ENCODE measurements around the gene RNF32. TPM values are rescaled to one million over a fixed set of nuclear protein-coding genes. Genes with fewer than 3 reads are reported as not detected.

The RNF32 gene
- 3.7 TPM for polyA plus RNA-seq
- long read RNA-seq, donor 1: 0 reads
- long read RNA-seq, donor 2: 0 reads
- long read RNA-seq, donor 3, partial matches to known transcripts: 0 of 1 reads
- long read RNA-seq, donor 3, other reads (novel, unspliced or antisense): 0 of 1 reads
- long read RNA-seq, donor 4: 0 reads
- long read RNA-seq, donor 5: 0 reads
- long read RNA-seq, donor 6: 0 reads
- long read RNA-seq, donor 7, partial matches to known transcripts: 0 of 5 reads
- long read RNA-seq, donor 7, other reads (novel, unspliced or antisense): 5 of 5 reads
- long read RNA-seq, donor 8: 0 reads
- long read RNA-seq, donor 9, partial matches to known transcripts: 7 of 8 reads
- long read RNA-seq, donor 9, other reads (novel, unspliced or antisense): 0 of 8 reads
- long read RNA-seq, donor 10: 0 reads
- long read RNA-seq, donor 11: 0 reads

- peak within 1 kb of the TSS; percentile 87 for H3K27ac ChIP-seq (ENCODE audit: low read length)
- H3K36me3 ChIP-seq (ENCODE audit: control insufficient read depth, insufficient read depth, low read length): no peaks in the 10 kb centered on the region
- no CpG with 5 or more reads among the region's 85 CpGs for WGBS (ENCODE audit: insufficient coverage, low lambda C conversion rate)
- H3K27me3 ChIP-seq (ENCODE audit: control insufficient read depth, insufficient read depth, low read length): no peaks in the 10 kb centered on the region
- H3K9me3 ChIP-seq (ENCODE audit: control insufficient read depth, low read depth, low read length): peaks cover 13% of the 10 kb centered on the region
- H3K4me1 ChIP-seq (ENCODE audit: control insufficient read depth, insufficient read depth, low read length): peaks cover 9% of the 10 kb centered on the region
- peak; percentile 95 to 96 for DNase-seq
- H3K4me3 ChIP-seq (ENCODE audit: low read length): peak within 1 kb of the TSS; percentile 62
Measured at GRCh38 chr7:156640257-156640948, at the start of gene RNF32. Gene RNF32 (plus strand): TSS chr7:156640774. CDS start chr7:156643878, 3,104 bp downstream.

GRCh38 chr7:156592155-156592884 is 48.3 kb upstream of the RNF32 start:
- Histone ChIP-seq H3K9me3 (ENCODE audit: control insufficient read depth, low read depth, low read length) (peaks cover 4% of the 10 kb centered on the region), H3K4me3 (ENCODE audit: low read length) (no peak overlapping the region), H3K4me1 (ENCODE audit: control insufficient read depth, insufficient read depth, low read length) (no peaks in the 10 kb centered on the region), H3K36me3 (ENCODE audit: control insufficient read depth, insufficient read depth, low read length) (no peaks in the 10 kb centered on the region), H3K27me3 (ENCODE audit: control insufficient read depth, insufficient read depth, low read length) (no peaks in the 10 kb centered on the region), H3K27ac (ENCODE audit: low read length) (no peak overlapping the region)
- WGBS (ENCODE audit: insufficient coverage, low lambda C conversion rate): no CpG with 5 or more reads among the region's 4 CpGs
- DNase-seq: no peak

- H3K4me3 ChIP-seq (ENCODE audit: low read length): no peak overlapping the region
- no peak overlapping the region for H3K27ac ChIP-seq (ENCODE audit: low read length)
- no CpG with 5 or more reads among the region's 6 CpGs for WGBS (ENCODE audit: insufficient coverage, low lambda C conversion rate)
- no peaks in the 10 kb centered on the region for H3K36me3 ChIP-seq (ENCODE audit: control insufficient read depth, insufficient read depth, low read length)
- peaks cover 4% of the 10 kb centered on the region for H3K9me3 ChIP-seq (ENCODE audit: control insufficient read depth, low read depth, low read length)
- no peaks in the 10 kb centered on the region for H3K27me3 ChIP-seq (ENCODE audit: control insufficient read depth, insufficient read depth, low read length)
- H3K4me1 ChIP-seq (ENCODE audit: control insufficient read depth, insufficient read depth, low read length): no peaks in the 10 kb centered on the region
- no peak for DNase-seq
Measured at GRCh38 chr7:156594283-156595080, 46.1 kb upstream of the RNF32 start.

DNA sequence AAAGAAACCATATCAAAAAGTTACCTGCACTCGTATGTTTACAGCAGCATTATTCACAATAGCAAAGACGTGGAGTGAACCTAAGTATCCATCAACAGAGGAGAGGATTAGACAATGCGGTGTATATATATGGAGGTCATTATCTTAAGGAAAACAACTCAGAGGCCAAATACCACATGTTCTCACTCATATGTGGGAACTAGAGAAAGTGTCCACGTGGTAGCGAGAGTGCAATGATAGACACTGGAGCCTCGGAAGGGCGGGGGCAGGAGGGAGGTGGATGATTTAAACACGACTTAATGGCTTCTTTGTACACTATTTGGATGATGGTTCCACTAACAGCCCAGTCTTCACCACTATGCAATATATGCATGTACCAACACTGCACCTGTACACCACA is 40.1 kb upstream of the RNF32 start:
- no peak for DNase-seq
- Histone ChIP-seq H3K27me3 (ENCODE audit: control insufficient read depth, insufficient read depth, low read length) (no peaks in the 10 kb centered on the region), H3K9me3 (ENCODE audit: control insufficient read depth, low read depth, low read length) (no peaks in the 10 kb centered on the region), H3K4me3 (ENCODE audit: low read length) (no peak overlapping the region), H3K4me1 (ENCODE audit: control insufficient read depth, insufficient read depth, low read length) (peaks cover 29% of the 10 kb centered on the region), H3K36me3 (ENCODE audit: control insufficient read depth, insufficient read depth, low read length) (no peaks in the 10 kb centered on the region), H3K27ac (ENCODE audit: low read length) (no peak overlapping the region)
- no CpG with 5 or more reads among the region's 8 CpGs for WGBS (ENCODE audit: insufficient coverage, low lambda C conversion rate)

DNA sequence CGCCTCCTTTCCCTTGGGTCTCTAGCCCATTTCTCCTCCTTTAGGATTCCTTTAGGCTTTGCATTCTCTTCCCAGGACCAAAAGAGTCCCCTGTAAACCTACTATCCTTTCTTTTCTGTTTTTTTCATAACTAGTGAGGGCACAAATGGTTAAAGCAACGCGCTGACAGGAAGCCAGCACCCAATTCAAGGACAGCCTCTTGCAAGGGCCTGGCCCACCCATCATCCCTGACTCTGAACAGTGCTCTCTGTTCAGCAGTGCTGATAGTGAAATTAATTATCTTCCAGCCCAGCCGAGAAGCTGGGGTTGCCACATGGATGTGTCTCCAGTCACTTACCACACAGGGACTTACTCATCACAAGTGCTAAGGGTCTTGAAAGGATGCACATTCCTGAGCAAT is 38.3 kb upstream of the RNF32 start:
- Histone ChIP-seq H3K36me3 (ENCODE audit: control insufficient read depth, insufficient read depth, low read length) (no peaks in the 10 kb centered on the region), H3K4me1 (ENCODE audit: control insufficient read depth, insufficient read depth, low read length) (peaks cover 29% of the 10 kb centered on the region), H3K27me3 (ENCODE audit: control insufficient read depth, insufficient read depth, low read length) (no peaks in the 10 kb centered on the region), H3K9me3 (ENCODE audit: control insufficient read depth, low read depth, low read length) (peaks cover 2% of the 10 kb centered on the region), H3K4me3 (ENCODE audit: low read length) (no peak overlapping the region), H3K27ac (ENCODE audit: low read length) (peak overlapping the region; percentile 67)
- WGBS (ENCODE audit: insufficient coverage, low lambda C conversion rate): 30% methylated on average over 2 of the region's 4 CpGs
- peak in 1 of 2 donors; percentile 41 for DNase-seq

GRCh38 chr7:156603011-156603410 is 37.6 kb upstream of the RNF32 start:
- DNase-seq: peak in 1 of 2 donors; percentile 56
- WGBS (ENCODE audit: insufficient coverage, low lambda C conversion rate): no CpG with 5 or more reads among the region's 6 CpGs
- peaks cover 30% of the 10 kb centered on the region for H3K4me1 ChIP-seq (ENCODE audit: control insufficient read depth, insufficient read depth, low read length)
- H3K9me3 ChIP-seq (ENCODE audit: control insufficient read depth, low read depth, low read length): peaks cover 6% of the 10 kb centered on the region
- no peak overlapping the region for H3K4me3 ChIP-seq (ENCODE audit: low read length)
- H3K36me3 ChIP-seq (ENCODE audit: control insufficient read depth, insufficient read depth, low read length): no peaks in the 10 kb centered on the region
- no peaks in the 10 kb centered on the region for H3K27me3 ChIP-seq (ENCODE audit: control insufficient read depth, insufficient read depth, low read length)
- peak overlapping the region; percentile 67 for H3K27ac ChIP-seq (ENCODE audit: low read length)

DNA sequence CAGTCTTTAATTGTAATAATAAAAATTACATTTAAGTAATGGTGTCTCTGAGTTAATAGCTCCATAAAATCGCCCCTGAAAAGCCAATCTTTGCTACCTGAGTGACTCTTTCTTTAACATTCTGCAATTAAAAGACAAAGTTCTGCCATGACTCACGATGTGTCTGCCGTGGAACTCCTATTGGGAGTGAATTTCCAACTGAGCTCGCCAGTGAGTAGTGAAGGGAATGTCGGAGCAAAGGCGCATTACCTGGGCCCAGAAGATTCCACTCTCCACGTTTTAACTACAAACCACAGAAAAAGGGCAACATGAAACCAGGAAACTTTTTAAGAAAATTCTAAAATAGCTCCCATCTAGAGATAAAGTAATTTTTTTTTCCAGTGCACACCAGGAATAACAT is 36.9 kb upstream of the RNF32 start:
- DNase-seq: peak in 1 of 2 donors; percentile 35

GRCh38 chr7:156604311-156604710 is 36.3 kb upstream of the RNF32 start:
- no peak overlapping the region for H3K27ac ChIP-seq (ENCODE audit: low read length)
- H3K4me3 ChIP-seq (ENCODE audit: low read length): no peak overlapping the region
- peaks cover 8% of the 10 kb centered on the region for H3K9me3 ChIP-seq (ENCODE audit: control insufficient read depth, low read depth, low read length)
- H3K27me3 ChIP-seq (ENCODE audit: control insufficient read depth, insufficient read depth, low read length): no peaks in the 10 kb centered on the region
- DNase-seq: peak in 1 of 2 donors; percentile 13
- no CpG with 5 or more reads among the region's 15 CpGs for WGBS (ENCODE audit: insufficient coverage, low lambda C conversion rate)
- peaks cover 39% of the 10 kb centered on the region for H3K4me1 ChIP-seq (ENCODE audit: control insufficient read depth, insufficient read depth, low read length)
- no peaks in the 10 kb centered on the region for H3K36me3 ChIP-seq (ENCODE audit: control insufficient read depth, insufficient read depth, low read length)

More for the DNA sequence above, 36.9 kb upstream of the RNF32 start:
- Histone ChIP-seq H3K4me3 (ENCODE audit: low read length) (no peak overlapping the region), H3K27ac (ENCODE audit: low read length) (peak overlapping the region; percentile 67), H3K9me3 (ENCODE audit: control insufficient read depth, low read depth, low read length) (peaks cover 8% of the 10 kb centered on the region), H3K36me3 (ENCODE audit: control insufficient read depth, insufficient read depth, low read length) (no peaks in the 10 kb centered on the region), H3K4me1 (ENCODE audit: control insufficient read depth, insufficient read depth, low read length) (peaks cover 36% of the 10 kb centered on the region), H3K27me3 (ENCODE audit: control insufficient read depth, insufficient read depth, low read length) (no peaks in the 10 kb centered on the region)
- no CpG with 5 or more reads among the region's 7 CpGs for WGBS (ENCODE audit: insufficient coverage, low lambda C conversion rate)

DNA sequence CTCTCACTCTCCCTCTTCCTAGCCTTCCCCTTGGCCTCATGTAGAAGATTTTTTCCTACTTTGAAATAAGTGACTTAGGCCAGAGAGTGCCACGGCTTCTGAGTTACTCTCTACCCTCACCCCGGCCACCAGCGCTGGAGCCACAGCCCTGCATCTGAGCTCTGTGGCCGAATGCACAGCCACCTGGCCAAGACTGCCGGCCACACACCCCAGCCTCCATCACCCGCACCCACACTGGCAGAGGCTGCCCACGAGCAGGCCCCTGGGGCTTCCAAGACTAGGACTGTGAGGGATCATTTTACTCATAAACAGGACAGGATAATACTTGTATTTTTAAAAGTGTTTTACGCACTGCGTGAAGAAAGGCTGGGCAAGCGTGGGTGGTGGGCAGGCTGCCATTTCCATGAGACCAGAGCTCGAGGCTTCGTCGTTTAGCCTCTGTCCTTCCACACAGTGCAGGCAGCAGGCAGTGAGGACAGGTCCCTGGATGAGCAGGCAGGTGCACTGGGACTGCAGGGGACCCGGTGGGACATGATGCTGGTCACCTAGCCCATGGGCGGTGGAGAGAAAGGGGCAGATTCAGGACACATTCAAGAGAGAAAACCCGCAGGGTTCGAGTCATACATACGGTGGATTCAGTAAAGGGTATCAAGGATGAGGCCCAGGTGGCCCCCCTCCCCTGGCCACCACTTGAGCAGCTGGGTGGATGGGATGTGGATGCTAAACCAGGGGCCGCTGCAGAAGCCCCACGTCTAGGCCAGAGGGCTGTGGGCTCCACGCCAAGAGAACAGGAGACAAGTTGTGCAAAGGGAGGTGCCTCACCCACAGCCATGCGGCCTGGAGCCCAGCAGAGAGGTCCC is 35.5 kb upstream of the RNF32 start:
- Histone ChIP-seq H3K36me3 (ENCODE audit: control insufficient read depth, insufficient read depth, low read length) (no peaks in the 10 kb centered on the region), H3K9me3 (ENCODE audit: control insufficient read depth, low read depth, low read length) (peaks cover 8% of the 10 kb centered on the region), H3K4me1 (ENCODE audit: control insufficient read depth, insufficient read depth, low read length) (peaks cover 47% of the 10 kb centered on the region), H3K4me3 (ENCODE audit: low read length) (no peak overlapping the region), H3K27ac (ENCODE audit: low read length) (no peak overlapping the region), H3K27me3 (ENCODE audit: control insufficient read depth, insufficient read depth, low read length) (no peaks in the 10 kb centered on the region)
- no CpG with 5 or more reads among the region's 22 CpGs for WGBS (ENCODE audit: insufficient coverage, low lambda C conversion rate)
- DNase-seq: peak in 1 of 2 donors; percentile 20
